KBM-7 (cell line): ENCODE data around the gene HERC3.

ENCODE experiments used
- DNase-seq: peaks from one replicate; pipeline ENCODE4 v3.0.0-alpha.2; 2015
- in situ Hi-C: fragments of 300-500 bp; cut with MboI; formaldehyde crosslinking; loops from 2 replicates; pipeline ENCODE4 v1.14.3; 2020; ENCODE audit warnings: low sequenced_read_pairs, low pct_unique_long_range_greater_than_20kb, mixed read lengths

Gene HERC3

GRCh38 chr4:88756149-88756548 is 163.9 kb downstream of the HERC3 start:
- no peak for DNase-seq
- in situ Hi-C loops = no loop called here

GRCh38 chr4:88757067-88757466 is 164.8 kb downstream of the HERC3 start:
- in situ Hi-C loops = no loop called here
- no peak for DNase-seq

- no peak for DNase-seq
- in situ Hi-C loops = no loop called here
These were observed 165.5 kb downstream of the HERC3 start for GRCh38 chr4:88757776-88758175.
